Endothelial cell of umbilical vein (primary cell): ENCODE measurements around the gene L3MBTL4.

Source experiments
- CTCF ChIP-seq, 2 donors: IDR thresholded peaks; 1 replicate in 1 of 2; 2 replicates in 1 of 2; pipeline ENCODE4 v1.5.1; 2011; ENCODE audit warnings: low read length in 2 of 2, mild to moderate bottlenecking in 2 of 2, moderate library complexity in 2 of 2, control low read depth in 1 of 2, inconsistent platforms in 1 of 2, low read depth in 1 of 2; ENCODE audit not compliant: insufficient read depth in 1 of 2; ENCODE audit errors: extremely low read depth in 1 of 2
- EZH2 ChIP-seq: IDR thresholded peaks from 2 replicates; pipeline ENCODE4 v1.6.1; 2012; ENCODE audit warnings: borderline replicate concordance, low read depth, mild to moderate bottlenecking, moderate library complexity, low read length, inconsistent platforms; ENCODE audit not compliant: severe bottlenecking
- POLR2AphosphoS5 ChIP-seq: IDR thresholded peaks from 2 replicates; pipeline ENCODE4 v1.6.1; 2012; ENCODE audit warnings: low read depth, mild to moderate bottlenecking, control low read depth, low read length, moderate library complexity; ENCODE audit not compliant: insufficient read depth

GRCh38 chr18:5979971-5980457, 434.7 kb downstream of the L3MBTL4 start:
- TF ChIP-seq POLR2AphosphoS5 (no peak), CTCF (IDR thresholded peaks at IDR 0.05; ENCODE audit: extremely low read depth in 1 of 2, insufficient read depth in 1 of 2, low read depth in 1 of 2, low read length in 2 of 2) (no peak), EZH2 (no peak)
